ENCODE measurements around the gene COL1A1. TPM values are rescaled to one million over a fixed set of nuclear protein-coding genes. Genes with fewer than 3 reads are reported as not detected.

COL1A1 gene
- total and polyA plus RNA-seq, 2 donors from 2014 or later: 9.2 to 142 TPM

GRCh38 chr17:50180111-50180510 is 21.3 kb downstream of the COL1A1 start:
- Histone ChIP-seq H3K36me3 (ENCODE audit: control insufficient read depth in 2 of 3, insufficient read depth in 3 of 3, low read length in 3 of 3) (no peaks in the 10 kb centered on the region), H3K27me3 (ENCODE audit: control insufficient read depth, insufficient read depth, low read length) (no peaks in the 10 kb centered on the region), H3K4me3 (ENCODE audit: low read length in 3 of 3) (no peak overlapping the region), H3K27ac (ENCODE audit: low read depth in 2 of 2, low read length in 2 of 2) (no peak overlapping the region), H3K4me1 (ENCODE audit: control insufficient read depth in 2 of 3, insufficient read depth in 2 of 3, low read depth in 1 of 3, low read length in 3 of 3) (peaks cover 0 to 19% (median 12%) of the 10 kb centered on the region in 3 donors), H3K9ac (ENCODE audit: low read length in 3 of 3) (no peak overlapping the region), H3K9me3 (ENCODE audit: control insufficient read depth in 2 of 3, insufficient read depth in 1 of 3, low read length in 3 of 3) (no peaks in the 10 kb centered on the region)
- DNase-seq (peak in 1 of 5 donors; percentile 27), FAIRE-seq (no peak)
- intact Hi-C loops (cut with DNase I): no loop called here
- TF ChIP-seq CTCF (IDR thresholded peaks at IDR 0.05; ENCODE audit: borderline replicate concordance, extremely low read depth, insufficient read depth): no peak

GRCh38 chr17:50177983-50178834 is 23.2 kb downstream of the COL1A1 start:
- Histone ChIP-seq H3K36me3 (ENCODE audit: control insufficient read depth in 2 of 3, insufficient read depth in 3 of 3, low read length in 3 of 3) (no peaks in the 10 kb centered on the region), H3K4me1 (ENCODE audit: control insufficient read depth in 2 of 3, insufficient read depth in 2 of 3, low read depth in 1 of 3, low read length in 3 of 3) (peaks cover 0 to 19% (median 12%) of the 10 kb centered on the region in 3 donors), H3K9me3 (ENCODE audit: control insufficient read depth in 2 of 3, insufficient read depth in 1 of 3, low read length in 3 of 3) (no peaks in the 10 kb centered on the region), H3K9ac (ENCODE audit: low read length in 3 of 3) (peak overlapping the region in 2 of 3 donors; percentile 8 to 47), H3K27me3 (ENCODE audit: control insufficient read depth, insufficient read depth, low read length) (no peaks in the 10 kb centered on the region), H3K4me3 (ENCODE audit: low read length in 3 of 3) (no peak overlapping the region), H3K27ac (ENCODE audit: low read depth in 2 of 2, low read length in 2 of 2) (peak overlapping the region; percentile 62 to 71)
- TF ChIP-seq CTCF (IDR thresholded peaks at IDR 0.05; ENCODE audit: borderline replicate concordance, extremely low read depth, insufficient read depth): peak; percentile 41
- FAIRE-seq: no peak
- DNase-seq: peak; percentile 69 to 90 (median 81)
- intact Hi-C loops (cut with DNase I): no loop called here

GRCh38 chr17:50177476-50177875 is 24.0 kb downstream of the COL1A1 start:
- Histone ChIP-seq H3K4me3 (ENCODE audit: low read length in 3 of 3) (no peak overlapping the region), H3K9ac (ENCODE audit: low read length in 3 of 3) (peak overlapping the region in 2 of 3 donors; percentile 31 to 40), H3K36me3 (ENCODE audit: control insufficient read depth in 2 of 3, insufficient read depth in 3 of 3, low read length in 3 of 3) (no peaks in the 10 kb centered on the region), H3K27me3 (ENCODE audit: control insufficient read depth, insufficient read depth, low read length) (no peaks in the 10 kb centered on the region), H3K4me1 (ENCODE audit: control insufficient read depth in 2 of 3, insufficient read depth in 2 of 3, low read depth in 1 of 3, low read length in 3 of 3) (peaks cover 0 to 19% (median 12%) of the 10 kb centered on the region in 3 donors), H3K27ac (ENCODE audit: low read depth in 2 of 2, low read length in 2 of 2) (peak overlapping the region; percentile 62 to 71), H3K9me3 (ENCODE audit: control insufficient read depth in 2 of 3, insufficient read depth in 1 of 3, low read length in 3 of 3) (no peaks in the 10 kb centered on the region)
- intact Hi-C loops (cut with DNase I): no loop called here
- TF ChIP-seq CTCF (IDR thresholded peaks at IDR 0.05; ENCODE audit: borderline replicate concordance, extremely low read depth, insufficient read depth): no peak
- FAIRE-seq (no peak), DNase-seq (no peak)
